Right hindlimb (tissue), 1 donor: ENCODE data around the gene LTBP1.

Source experiments
- DNase-seq: peaks from one replicate; pipeline ENCODE4 v3.0.0-alpha.2; 2018

The LTBP1 gene

GRCh38 chr2:32931945-32932709 is 14.6 kb upstream of the LTBP1 start:
- no peak for DNase-seq

GRCh38 chr2:32932825-32933755 is 13.7 kb upstream of the LTBP1 start:
- DNase-seq: no peak

GRCh38 chr2:32933756-32934095 is 13.0 kb upstream of the LTBP1 start:
- no peak for DNase-seq

- no peak for DNase-seq
Measured at GRCh38 chr2:32937602-32938448, 8.9 kb upstream of the LTBP1 start.

GRCh38 chr2:32938934-32939333 is 7.8 kb upstream of the LTBP1 start:
- no peak for DNase-seq

GRCh38 chr2:32940316-32940997 is 6.3 kb upstream of the LTBP1 start:
- no peak for DNase-seq

- no peak for DNase-seq
Measured at GRCh38 chr2:32941944-32942690, 4.6 kb upstream of the LTBP1 start.

GRCh38 chr2:32942793-32943485 is 3.8 kb upstream of the LTBP1 start:
- no peak for DNase-seq

- no peak for DNase-seq
Measured at GRCh38 chr2:32945286-32945685, 1.5 kb upstream of the LTBP1 start.

GRCh38 chr2:32947076-32947483 is 327 bp downstream of the LTBP1 start:
- DNase-seq: no peak

- DNase-seq: peak; percentile 68
Measured at GRCh38 chr2:32947484-32948143, 861 bp downstream of the LTBP1 start.

- no peak for DNase-seq
Measured at GRCh38 chr2:32948266-32948665, 1.5 kb downstream of the LTBP1 start.

GRCh38 chr2:32949260-32949659 is 2.5 kb downstream of the LTBP1 start:
- DNase-seq: no peak

- no peak for DNase-seq
Measured at GRCh38 chr2:32951672-32952071, 4.9 kb downstream of the LTBP1 start.

- no peak for DNase-seq
Measured at GRCh38 chr2:32952761-32953476, 6.2 kb downstream of the LTBP1 start.

- no peak for DNase-seq
Measured at GRCh38 chr2:32954206-32954605, 7.5 kb downstream of the LTBP1 start.

GRCh38 chr2:32958821-32959220 is 12.1 kb downstream of the LTBP1 start:
- DNase-seq: no peak

- DNase-seq: no peak
Measured at GRCh38 chr2:32960238-32960637, 13.5 kb downstream of the LTBP1 start.

- DNase-seq: no peak
Measured at GRCh38 chr2:32960647-32961403, 14.1 kb downstream of the LTBP1 start.
